GM13976 (cell line): Measurements from ENCODE around the gene KCNJ6.
"Not testable (repeated sequence)": the region's sequence is repeated elsewhere in the genome, so short reads cannot be mapped to it uniquely, and the experiment has no call there.

Experiments used
- DNase-seq: peaks from one replicate; pipeline ENCODE4 v3.0.0; 2012; ENCODE audit warnings: low spot score
- in situ Hi-C: fragments of 300-500 bp; cut with MboI; formaldehyde crosslinking; loops from one replicate; pipeline ENCODE4 v1.12.0; 2022; ENCODE audit warnings: low sequenced_read_pairs, mixed read lengths, inconsistent platforms; ENCODE audit not compliant: unreplicated experiment
- TF ChIP-seq, protein P1 (sequence below): IDR thresholded peaks from 2 replicates; pipeline ENCODE4 v1.5.1; 2012; ENCODE audit warnings: borderline replicate concordance, mild to moderate bottlenecking; ENCODE audit not compliant: insufficient read depth; ENCODE audit errors: extremely low read depth, missing control alignments, control extremely low read depth

KCNJ6 gene

GRCh38 chr21:37766129-37766528, 150.1 kb downstream of the KCNJ6 start:
- DNase-seq = no peak
- TF ChIP-seq, protein P1, sequence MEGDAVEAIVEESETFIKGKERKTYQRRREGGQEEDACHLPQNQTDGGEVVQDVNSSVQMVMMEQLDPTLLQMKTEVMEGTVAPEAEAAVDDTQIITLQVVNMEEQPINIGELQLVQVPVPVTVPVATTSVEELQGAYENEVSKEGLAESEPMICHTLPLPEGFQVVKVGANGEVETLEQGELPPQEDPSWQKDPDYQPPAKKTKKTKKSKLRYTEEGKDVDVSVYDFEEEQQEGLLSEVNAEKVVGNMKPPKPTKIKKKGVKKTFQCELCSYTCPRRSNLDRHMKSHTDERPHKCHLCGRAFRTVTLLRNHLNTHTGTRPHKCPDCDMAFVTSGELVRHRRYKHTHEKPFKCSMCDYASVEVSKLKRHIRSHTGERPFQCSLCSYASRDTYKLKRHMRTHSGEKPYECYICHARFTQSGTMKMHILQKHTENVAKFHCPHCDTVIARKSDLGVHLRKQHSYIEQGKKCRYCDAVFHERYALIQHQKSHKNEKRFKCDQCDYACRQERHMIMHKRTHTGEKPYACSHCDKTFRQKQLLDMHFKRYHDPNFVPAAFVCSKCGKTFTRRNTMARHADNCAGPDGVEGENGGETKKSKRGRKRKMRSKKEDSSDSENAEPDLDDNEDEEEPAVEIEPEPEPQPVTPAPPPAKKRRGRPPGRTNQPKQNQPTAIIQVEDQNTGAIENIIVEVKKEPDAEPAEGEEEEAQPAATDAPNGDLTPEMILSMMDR = no peak
- in situ Hi-C loops = no loop called here

DNA sequence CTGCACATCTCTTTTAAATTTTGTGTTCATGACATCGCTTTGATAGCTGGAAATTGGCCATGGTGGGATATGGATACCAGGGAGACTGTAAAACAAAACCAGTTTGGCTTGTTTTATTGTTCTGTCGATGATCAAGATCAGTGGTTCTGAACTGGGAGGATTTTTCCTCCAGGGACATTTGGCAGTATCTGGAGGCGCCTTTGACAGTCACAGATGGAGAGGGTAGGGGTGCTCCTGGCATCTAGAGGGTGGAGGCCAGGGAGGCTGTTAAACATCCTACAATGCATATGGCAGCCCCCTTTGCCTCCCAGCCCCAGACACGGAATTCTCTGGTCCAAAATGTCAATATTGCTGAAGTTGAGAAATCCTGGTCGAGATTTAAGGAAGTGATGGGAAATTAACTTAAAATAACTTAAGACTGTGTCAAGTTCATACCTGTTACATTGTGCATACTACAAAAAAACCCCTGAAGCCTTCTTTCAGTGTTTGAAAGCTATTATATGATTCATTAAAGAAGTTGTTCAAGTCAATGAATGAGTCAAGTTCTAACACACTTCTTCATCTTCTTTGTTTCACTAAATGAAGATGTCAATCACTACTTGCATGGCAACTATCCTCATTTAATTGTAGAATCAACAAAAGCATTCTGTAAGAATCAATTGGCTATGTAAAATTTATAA, 150.9 kb downstream of the KCNJ6 start:
- TF ChIP-seq, protein P1 = no peak
- in situ Hi-C loops = no loop called here
- no peak for DNase-seq

DNA sequence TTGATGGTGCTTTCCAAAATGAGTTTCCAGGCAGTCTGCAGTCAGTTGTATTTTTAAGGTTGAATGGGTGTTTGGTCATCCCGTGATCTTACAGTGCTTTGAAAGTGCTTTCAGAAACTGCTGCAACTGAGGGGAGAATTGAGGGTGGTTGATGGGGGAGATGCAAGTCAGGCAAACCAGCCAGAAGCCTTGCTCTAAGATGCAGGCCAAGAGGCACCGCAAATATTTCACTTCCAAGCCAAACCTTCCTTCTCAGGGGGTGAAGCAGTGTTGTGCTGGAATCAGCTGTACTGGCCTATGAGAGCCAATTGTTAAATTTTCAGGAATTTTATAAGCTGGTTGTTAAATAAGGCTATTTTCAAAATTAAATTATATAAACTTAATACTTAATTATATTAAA, 151.6 kb downstream of the KCNJ6 start:
- in situ Hi-C loops = no loop called here
- DNase-seq = no peak
- TF ChIP-seq, protein P1 = no peak

DNA sequence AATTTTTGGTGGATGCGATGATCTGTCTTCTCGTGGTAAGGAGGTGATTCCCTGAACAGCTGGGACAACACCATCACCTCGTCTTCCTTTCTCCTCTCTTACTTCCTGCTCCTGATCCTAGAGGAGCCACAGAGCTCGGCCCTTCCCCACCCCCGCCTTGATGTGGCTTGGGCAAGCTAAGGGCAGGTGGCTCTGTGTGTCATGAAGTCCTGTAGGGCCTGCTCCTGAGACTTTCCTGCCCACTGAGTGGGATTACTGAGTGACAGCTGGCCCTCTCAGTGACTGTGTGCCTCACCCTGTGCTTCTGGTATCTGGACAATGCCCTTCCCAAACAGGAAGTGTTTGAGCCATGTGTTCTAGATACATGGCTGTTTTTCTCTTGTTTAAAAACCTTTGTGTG, 153.0 kb downstream of the KCNJ6 start:
- DNase-seq = no peak
- in situ Hi-C loops = no loop called here
- TF ChIP-seq, protein P1 = no peak

DNA sequence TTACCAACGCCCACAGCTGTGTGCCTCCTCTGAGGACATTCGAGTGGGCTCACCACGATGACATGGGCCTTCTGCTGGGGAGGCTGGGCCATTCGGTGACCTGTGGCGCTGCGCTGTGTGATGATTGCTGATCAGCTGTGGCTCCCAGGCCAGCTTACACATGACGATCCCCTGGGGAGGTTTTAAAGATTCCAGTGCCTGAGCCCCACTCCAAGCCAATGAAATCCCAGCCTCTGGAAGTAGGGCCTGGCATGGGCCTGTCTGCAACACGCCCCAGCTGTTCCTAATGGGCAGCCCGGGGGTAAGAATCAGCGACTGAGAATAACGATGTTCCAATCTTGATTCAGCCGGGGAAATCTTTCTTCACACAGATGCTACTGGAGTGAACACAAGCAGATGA, 153.7 kb downstream of the KCNJ6 start:
- in situ Hi-C loops = no loop called here
- no peak for DNase-seq
- TF ChIP-seq, protein P1 = no peak

DNA sequence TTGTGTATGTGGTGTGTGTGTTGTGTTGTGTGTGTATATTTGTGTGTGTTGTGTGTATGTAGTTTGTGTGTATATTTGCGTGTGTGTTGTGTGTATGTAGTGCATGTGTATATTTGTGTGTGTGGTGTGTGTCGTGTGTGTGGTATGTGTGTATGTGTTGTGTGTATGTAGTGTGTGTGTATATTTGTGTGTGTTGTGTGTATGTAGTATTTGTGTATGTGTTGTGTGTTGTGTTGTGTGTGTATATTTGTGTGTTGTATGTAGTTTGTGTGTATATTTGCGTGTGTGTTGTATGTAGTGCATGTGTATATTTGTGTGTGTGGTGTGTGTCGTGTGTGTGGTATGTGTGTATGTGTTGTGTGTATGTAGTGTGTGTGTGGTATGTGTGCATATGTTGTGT, 154.9 kb downstream of the KCNJ6 start:
- in situ Hi-C loops, DNase-seq: not testable (repeated sequence)

- in situ Hi-C loops = no loop called here
- DNase-seq = no peak
- TF ChIP-seq, protein P1 = no peak
These were observed 156.5 kb downstream of the KCNJ6 start for GRCh38 chr21:37759777-37760176.
